ENCODE results near the gene CAMK1D.

DNA sequence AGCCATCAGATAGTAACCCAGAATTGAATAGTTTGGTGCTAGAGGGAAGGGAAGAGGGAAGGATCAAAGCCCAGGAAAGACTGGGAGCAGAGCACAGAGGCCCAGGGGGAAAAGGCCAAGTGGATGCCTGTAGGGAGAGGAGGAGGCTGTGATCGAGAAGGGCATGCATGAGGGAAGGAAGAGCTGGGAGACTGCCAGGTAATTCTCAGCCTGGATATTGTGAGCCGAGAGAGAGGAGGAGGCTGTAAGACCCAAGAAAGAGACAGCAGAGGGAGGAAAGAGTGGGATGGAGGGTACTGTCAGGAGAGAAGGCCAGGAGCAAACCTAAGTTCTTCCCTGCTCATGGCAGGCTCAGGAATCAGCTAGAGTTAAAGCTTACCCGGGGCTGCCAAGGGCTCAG lies 474.0 kb downstream of the CAMK1D start:
- no peak for TF ChIP-seq POLR2A (IDR thresholded peaks at IDR 0.05)
- TF ChIP-seq, protein P1, sequence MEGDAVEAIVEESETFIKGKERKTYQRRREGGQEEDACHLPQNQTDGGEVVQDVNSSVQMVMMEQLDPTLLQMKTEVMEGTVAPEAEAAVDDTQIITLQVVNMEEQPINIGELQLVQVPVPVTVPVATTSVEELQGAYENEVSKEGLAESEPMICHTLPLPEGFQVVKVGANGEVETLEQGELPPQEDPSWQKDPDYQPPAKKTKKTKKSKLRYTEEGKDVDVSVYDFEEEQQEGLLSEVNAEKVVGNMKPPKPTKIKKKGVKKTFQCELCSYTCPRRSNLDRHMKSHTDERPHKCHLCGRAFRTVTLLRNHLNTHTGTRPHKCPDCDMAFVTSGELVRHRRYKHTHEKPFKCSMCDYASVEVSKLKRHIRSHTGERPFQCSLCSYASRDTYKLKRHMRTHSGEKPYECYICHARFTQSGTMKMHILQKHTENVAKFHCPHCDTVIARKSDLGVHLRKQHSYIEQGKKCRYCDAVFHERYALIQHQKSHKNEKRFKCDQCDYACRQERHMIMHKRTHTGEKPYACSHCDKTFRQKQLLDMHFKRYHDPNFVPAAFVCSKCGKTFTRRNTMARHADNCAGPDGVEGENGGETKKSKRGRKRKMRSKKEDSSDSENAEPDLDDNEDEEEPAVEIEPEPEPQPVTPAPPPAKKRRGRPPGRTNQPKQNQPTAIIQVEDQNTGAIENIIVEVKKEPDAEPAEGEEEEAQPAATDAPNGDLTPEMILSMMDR (IDR thresholded peaks at IDR 0.05) = no peak

Measured in right lobe of liver (tissue), 4 donors.